AG09319 (cell line): ENCODE measurements around the gene BSG.

Experiments used
- DNase-seq: peaks from one replicate; pipeline ENCODE4 v3.0.0-alpha.2; 2010; ENCODE audit warnings: low read depth; ENCODE audit errors: extremely low read depth
- TF ChIP-seq, protein P1 (sequence below): IDR thresholded peaks from 2 replicates; pipeline ENCODE4 v1.5.1; 2011; ENCODE audit warnings: low read depth, mild to moderate bottlenecking, inconsistent platforms, low read length, moderate library complexity

The BSG gene

DNA sequence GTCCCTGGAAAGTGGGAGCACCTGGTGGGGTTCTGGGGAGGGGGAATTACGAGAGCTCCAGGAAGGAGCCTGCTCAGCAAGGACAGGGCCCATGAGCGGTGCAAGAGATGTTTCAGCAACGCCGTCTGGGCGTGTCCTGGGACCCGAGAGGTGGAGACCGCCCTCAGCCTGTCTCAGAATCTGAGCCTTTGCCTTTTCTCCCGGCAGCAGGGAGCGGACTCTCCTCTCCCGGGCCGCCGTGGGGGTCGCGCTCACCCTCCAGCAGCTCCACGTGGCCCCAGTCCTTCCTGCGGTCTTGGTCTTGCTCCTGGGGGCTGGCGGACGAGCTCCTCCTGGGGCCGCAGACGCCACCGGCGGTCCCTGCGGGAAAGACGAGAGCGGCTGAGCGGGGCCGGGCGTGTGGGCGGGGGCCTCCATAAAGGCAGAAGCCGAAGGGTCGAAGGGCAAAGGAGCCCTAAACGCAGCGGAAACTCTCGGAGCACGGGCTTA is 60.2 kb downstream of the BSG start:
- no peak for DNase-seq
- TF ChIP-seq, protein P1, sequence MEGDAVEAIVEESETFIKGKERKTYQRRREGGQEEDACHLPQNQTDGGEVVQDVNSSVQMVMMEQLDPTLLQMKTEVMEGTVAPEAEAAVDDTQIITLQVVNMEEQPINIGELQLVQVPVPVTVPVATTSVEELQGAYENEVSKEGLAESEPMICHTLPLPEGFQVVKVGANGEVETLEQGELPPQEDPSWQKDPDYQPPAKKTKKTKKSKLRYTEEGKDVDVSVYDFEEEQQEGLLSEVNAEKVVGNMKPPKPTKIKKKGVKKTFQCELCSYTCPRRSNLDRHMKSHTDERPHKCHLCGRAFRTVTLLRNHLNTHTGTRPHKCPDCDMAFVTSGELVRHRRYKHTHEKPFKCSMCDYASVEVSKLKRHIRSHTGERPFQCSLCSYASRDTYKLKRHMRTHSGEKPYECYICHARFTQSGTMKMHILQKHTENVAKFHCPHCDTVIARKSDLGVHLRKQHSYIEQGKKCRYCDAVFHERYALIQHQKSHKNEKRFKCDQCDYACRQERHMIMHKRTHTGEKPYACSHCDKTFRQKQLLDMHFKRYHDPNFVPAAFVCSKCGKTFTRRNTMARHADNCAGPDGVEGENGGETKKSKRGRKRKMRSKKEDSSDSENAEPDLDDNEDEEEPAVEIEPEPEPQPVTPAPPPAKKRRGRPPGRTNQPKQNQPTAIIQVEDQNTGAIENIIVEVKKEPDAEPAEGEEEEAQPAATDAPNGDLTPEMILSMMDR: no peak
